ENCODE data around the gene PLIN1. TPM values are rescaled to one million over a fixed set of nuclear protein-coding genes. Genes with fewer than 3 reads are reported as not detected.

PLIN1 gene
- total and polyA plus RNA-seq, 2 donors (not counting 3 experiments of a cell fraction or from before 2014, with no cell fraction given): 0.07 TPM; not detected in 1

DNA sequence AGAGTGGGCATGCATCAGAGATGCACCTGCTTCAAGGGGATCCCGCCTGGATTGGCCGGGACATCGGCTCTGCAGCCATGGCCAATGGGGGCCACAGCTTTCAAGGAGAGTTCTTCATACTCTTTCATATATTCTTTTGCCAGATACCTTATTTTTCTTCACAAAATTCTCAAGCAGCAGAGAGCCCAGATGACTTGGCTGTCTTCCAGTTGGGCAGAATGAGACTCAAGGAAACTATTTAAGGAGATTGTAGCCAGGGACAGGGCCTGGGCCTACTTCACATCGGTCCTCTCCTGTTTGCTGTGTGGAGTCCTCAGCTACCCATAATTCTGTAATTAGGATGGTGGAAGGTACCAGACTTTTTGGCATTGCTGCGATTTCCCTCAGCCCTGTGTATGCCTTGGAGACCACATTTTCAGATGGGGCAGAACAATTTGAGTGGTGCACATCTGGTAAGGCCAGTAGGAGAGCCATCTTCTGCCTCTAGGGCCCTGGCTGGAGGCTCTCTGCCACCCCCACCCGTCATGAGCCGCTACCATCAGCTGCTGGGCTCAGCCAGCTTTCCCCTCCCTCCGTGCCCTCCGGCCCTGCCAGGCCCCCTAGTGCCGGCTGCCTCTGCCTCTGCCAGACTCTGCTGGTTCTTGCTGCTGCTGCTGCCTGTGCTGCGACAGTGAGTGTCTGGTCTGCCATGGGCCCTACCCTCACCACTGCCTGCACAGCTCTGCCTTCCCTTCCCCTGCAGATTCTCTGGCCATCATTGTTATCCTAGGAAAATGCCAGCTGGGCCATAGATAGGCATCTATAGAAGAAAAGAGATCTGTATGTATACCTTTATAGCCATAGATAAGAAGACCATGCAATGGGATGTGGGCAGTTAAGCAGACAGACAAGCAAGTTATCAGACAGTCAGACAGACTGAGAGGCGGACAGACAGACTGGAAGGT lies 6.7 kb downstream of the PLIN1 start:
- Histone ChIP-seq H2AFZ (ENCODE audit: low read depth, low read length) (no peak overlapping the region), H3K79me2 (ENCODE audit: control insufficient read depth, insufficient read depth, low read length) (no peaks in the 10 kb centered on the region), H3K9me1 (replicated peaks; ENCODE audit: control insufficient read depth, extremely low read depth, insufficient read depth, low read length) (no peaks in the 10 kb centered on the region), H3K4me3 (replicated peaks in 1 of 3; ENCODE audit: insufficient read depth in 1 of 3, low read depth in 1 of 3, low read length in 3 of 3) (no peak overlapping the region), H3K36me3 (ENCODE audit: control insufficient read depth in 2 of 2, extremely low read depth in 1 of 2, insufficient read depth in 2 of 2, low read length in 2 of 2) (no peaks in the 10 kb centered on the region), H3K4me1 (ENCODE audit: control insufficient read depth, extremely low read depth, insufficient read depth, low read length) (no peaks in the 10 kb centered on the region), H3K9me3 (replicated peaks; ENCODE audit: control insufficient read depth, insufficient read depth, low read length) (no peaks in the 10 kb centered on the region), H3K9ac (replicated peaks; ENCODE audit: extremely low read depth, insufficient read depth, low read length) (no peak overlapping the region), H3K27ac (ENCODE audit: insufficient read depth, low read depth, low read length) (no peak overlapping the region), H4K20me1 (replicated peaks; ENCODE audit: control insufficient read depth, extremely low read depth, insufficient read depth, low read length) (no peaks in the 10 kb centered on the region), H3K27me3 (ENCODE audit: control insufficient read depth in 2 of 2, insufficient read depth in 2 of 2, low read length in 2 of 2) (peaks cover 0 to 1% of the 10 kb centered on the region in 2 experiments), H3K4me2 (ENCODE audit: insufficient read depth, low read length) (no peak overlapping the region)
- dilution Hi-C loops (cut with MboI; ENCODE audit: extremely low pct_ligation_motif_present, low sequenced_read_pairs): no loop called here
- CTCF ChIA-PET: interaction anchor here (0.7 to 3.6 kb wide), 19 partner anchors 9 to 549 kb away, joined by 3 to 21 read pairs (median 5); no protein-coding TSS in a partner anchor
- TF ChIP-seq FOS (IDR thresholded peaks at IDR 0.05; ENCODE audit: borderline replicate concordance, insufficient read depth, low read length) (no peak), JUN (IDR thresholded peaks at IDR 0.05; ENCODE audit: borderline replicate concordance, insufficient read depth, insufficient read length, low read depth) (no peak), MYC (IDR thresholded peaks at IDR 0.05; ENCODE audit: low read depth, low read length) (no peak), EZH2 (IDR thresholded peaks at IDR 0.05; ENCODE audit: borderline replicate concordance, low read depth, low read length, severe bottlenecking) (no peak), POLR2AphosphoS5 (IDR thresholded peaks at IDR 0.05; ENCODE audit: insufficient read depth, low read depth, low read length) (no peak), GATA2 (IDR thresholded peaks at IDR 0.05; ENCODE audit: insufficient read depth, insufficient read length, low read depth, low read length) (no peak)
- TF ChIP-seq, protein P1, sequence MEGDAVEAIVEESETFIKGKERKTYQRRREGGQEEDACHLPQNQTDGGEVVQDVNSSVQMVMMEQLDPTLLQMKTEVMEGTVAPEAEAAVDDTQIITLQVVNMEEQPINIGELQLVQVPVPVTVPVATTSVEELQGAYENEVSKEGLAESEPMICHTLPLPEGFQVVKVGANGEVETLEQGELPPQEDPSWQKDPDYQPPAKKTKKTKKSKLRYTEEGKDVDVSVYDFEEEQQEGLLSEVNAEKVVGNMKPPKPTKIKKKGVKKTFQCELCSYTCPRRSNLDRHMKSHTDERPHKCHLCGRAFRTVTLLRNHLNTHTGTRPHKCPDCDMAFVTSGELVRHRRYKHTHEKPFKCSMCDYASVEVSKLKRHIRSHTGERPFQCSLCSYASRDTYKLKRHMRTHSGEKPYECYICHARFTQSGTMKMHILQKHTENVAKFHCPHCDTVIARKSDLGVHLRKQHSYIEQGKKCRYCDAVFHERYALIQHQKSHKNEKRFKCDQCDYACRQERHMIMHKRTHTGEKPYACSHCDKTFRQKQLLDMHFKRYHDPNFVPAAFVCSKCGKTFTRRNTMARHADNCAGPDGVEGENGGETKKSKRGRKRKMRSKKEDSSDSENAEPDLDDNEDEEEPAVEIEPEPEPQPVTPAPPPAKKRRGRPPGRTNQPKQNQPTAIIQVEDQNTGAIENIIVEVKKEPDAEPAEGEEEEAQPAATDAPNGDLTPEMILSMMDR (IDR thresholded peaks at IDR 0.05; ENCODE audit: extremely low read depth in 1 of 2, insufficient read depth in 1 of 2, low read depth in 1 of 2, low read length in 2 of 2): no peak
- FAIRE-seq (no peak), DNase-seq (ENCODE audit: low read depth, low spot score) (no peak)
- POLR2A ChIA-PET: no interaction called here
- no TSS peak for BruUV-seq (replicated peaks)
- intact Hi-C loops (cut with micrococcal nuclease): loop anchor here (1.0 kb wide), 1 partner anchor 25 kb away; no protein-coding TSS in a partner anchor

All from endothelial cell of umbilical vein (primary cell).